RKO (cell line): ENCODE data around the gene NTF3.

ENCODE experiments used
- DNase-seq: peaks from one replicate; pipeline ENCODE4 v3.0.0-alpha.2; 2016; ENCODE audit warnings: low spot score

Gene NTF3

DNA sequence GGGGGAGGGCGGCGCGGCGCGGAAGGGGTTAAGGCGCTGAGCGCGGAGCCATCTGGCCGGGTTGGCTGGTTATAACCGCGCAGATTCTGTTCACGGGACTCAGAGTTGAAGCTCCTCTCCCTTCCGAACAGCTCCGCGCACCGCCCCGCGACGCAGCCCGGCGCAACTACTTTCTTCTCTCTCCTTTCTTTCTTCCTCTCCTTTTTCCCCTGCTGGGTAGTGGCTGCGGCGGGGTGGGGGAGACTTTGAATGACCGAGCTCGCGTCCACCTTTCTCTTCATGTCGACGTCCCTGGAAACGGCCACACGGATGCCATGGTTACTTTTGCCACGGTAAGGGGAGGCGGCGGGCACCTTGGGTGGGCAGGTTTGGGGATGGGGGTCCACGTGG lies at the start of gene NTF3:
TSS of gene NTF3 (plus strand) at position 98 of the 390 bp plus-strand sequence. CDS start at position 315, 217 bp downstream.
- DNase-seq, result no peak

GRCh38 chr12:5384015-5384414 lies 47.9 kb upstream of the NTF3 start:
- DNase-seq, result no peak

DNA sequence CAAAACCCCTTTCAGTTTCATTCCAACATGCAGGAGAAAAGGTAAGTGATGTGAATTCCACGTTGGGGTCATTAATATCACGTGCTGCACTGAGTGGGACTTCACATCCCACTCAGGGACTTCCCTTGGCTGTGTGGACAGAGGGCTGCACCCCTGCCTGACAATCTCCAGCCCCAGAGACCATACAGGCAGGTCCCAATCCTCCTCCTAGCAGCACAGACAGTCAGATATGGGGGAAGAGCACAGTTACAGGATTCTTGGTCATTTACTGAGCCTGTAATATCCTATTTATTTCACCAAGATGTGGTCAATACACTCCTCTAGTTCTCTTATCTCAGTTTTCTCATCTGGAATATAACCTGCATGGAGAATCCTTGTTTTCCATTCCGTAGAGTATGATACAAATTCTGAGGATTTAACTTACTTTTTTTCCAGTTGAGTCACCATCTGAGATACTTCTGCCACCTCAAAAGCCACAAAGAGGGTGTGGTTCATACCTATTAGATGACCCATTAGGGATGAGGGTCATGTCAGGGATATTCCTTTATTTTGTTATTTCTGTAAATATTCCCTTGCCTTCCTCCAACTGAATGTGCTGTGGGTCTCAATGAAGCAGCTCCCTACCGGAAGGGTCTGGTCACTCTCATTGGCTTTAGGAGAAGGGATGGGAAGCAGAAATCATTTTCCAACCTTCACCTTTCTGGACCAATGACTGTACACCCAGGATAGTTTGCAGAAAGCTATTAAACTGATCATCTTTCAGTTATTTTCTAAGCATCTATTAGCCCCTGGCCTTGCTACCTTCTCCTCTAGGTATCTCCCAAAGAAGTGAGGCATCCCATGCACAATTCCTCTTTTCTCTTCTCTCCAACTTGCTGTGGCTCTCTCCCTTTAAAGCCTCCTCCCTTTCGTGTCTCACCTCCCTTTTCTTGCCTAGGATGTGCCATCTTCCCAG lies 43.0 kb upstream of the NTF3 start:
- DNase-seq, result no peak

DNA sequence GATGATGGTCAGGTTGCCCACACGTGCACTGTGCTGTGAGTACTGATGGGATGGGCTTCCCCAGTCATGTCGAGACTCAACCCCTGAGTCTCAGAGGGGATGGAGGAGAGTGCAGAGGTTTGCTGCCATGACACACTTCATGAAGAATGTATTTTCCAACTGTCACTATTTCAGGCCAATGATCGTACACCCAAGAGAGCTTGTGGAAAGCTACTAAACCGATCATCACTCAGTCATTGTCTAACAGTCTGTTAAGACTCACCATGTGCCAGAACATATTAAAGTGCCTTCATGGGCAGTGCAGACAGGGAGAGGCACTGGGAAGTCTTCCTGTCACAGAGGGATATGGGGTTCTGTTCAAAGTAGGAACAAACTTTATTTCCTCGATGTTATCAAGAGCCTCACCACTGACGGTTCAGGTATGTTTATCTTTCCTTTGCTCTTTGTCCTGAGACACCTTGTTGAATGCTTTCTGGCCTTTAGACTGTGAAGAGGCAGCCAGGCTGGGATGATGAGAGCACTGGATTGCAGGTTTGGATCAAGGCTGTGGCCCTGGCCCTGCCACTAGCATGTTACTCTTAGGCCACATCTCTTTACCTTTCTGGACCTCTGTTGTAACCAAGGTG lies 41.6 kb upstream of the NTF3 start:
- no peak for DNase-seq

- DNase-seq, result no peak
Observed at GRCh38 chr12:5391653-5392052, 40.3 kb upstream of the NTF3 start.

DNA sequence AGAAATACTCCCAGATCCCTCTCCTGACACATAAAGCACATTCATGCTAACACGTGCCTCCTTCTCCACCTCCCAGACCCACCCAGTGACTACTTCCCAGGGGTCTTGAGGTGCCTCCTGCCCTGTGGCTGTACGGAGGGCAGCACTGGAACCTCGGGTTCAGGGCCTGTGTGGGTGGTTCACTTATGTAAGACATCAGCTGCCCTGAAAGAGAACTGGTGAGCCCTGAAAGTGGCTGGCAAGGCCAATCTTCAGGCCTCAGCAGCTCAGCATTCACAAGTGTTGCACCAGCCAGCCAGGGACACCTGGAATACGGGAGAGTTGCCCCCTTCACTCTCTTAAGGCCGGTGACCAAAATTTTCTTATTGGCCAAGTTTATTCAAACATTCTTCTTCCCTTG lies 38.9 kb upstream of the NTF3 start:
- DNase-seq, result no peak

DNA sequence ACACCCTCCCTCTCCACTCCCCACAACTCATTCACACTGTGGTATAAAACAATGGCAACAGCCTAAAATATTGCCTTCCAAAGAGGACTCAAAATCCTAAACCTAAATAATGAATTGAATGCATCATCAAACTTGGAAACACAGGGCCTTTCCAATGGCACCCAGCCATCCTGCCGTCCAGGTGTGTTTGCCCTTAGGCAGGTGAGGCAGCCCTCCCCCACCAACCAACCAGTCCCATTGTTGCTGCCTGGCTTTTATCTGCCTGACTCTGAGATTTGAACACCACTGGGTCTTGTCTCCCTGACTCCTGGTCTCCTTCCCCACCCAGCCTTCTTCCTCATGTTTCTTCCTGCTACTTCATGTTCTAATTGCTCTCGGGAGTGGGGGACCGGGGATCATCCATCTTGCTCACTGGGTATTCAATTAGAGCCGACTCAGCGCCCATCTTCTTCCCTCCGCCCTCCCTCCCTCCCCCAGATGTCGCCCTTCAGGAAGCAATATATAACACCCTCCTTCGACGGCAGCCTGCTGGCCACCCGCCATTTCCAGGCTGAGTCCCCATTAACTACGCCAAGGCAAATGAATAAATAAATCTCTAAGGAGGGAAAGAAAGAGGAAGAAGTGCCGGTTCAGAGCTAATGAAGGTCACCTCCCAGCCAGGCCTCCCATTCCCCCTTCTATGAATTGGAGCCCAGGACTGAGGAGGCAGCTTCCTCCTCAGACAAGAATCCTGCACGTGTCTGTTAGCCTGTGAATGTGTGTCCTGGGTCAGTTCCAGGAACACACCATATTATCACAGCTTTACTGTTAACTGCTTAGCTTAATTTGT lies 36.3 kb upstream of the NTF3 start:
- no peak for DNase-seq

DNA sequence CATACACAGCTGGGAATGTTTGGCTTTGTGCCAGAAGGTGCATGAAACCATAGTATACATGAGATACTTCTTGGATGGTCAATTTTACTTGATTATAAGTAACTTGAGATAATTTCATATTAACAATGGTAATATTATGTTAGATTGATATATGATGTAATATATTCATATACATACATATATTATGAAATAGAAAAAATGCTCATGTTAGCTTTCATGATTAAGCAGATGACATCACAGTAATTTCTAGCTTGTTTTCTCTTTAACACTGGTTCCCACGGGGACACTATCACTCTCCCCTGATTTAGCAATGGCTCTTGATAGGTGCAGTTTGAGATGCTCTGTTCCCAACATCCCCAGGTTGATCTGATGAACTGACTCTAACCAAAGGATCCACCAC lies 35.4 kb upstream of the NTF3 start:
- no peak for DNase-seq

DNA sequence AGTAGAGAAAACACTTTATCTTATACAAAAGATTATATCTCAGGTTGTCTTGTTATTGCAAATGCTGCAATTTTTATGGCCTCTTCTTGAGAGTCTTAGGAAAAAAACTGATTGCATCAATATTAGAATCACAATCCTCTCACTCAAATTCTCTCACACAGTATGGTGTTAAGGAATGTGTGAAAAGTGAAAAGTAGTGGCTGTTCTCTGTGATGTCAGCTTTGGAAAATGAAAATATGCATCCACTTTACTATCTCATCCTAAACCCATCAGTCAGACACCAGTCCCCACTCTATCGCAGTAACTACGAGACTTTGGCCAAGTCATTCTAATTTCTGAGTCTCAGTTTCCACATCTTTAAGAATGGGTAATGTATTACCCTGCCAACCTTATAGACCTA lies 32.6 kb upstream of the NTF3 start:
- DNase-seq, result no peak

DNA sequence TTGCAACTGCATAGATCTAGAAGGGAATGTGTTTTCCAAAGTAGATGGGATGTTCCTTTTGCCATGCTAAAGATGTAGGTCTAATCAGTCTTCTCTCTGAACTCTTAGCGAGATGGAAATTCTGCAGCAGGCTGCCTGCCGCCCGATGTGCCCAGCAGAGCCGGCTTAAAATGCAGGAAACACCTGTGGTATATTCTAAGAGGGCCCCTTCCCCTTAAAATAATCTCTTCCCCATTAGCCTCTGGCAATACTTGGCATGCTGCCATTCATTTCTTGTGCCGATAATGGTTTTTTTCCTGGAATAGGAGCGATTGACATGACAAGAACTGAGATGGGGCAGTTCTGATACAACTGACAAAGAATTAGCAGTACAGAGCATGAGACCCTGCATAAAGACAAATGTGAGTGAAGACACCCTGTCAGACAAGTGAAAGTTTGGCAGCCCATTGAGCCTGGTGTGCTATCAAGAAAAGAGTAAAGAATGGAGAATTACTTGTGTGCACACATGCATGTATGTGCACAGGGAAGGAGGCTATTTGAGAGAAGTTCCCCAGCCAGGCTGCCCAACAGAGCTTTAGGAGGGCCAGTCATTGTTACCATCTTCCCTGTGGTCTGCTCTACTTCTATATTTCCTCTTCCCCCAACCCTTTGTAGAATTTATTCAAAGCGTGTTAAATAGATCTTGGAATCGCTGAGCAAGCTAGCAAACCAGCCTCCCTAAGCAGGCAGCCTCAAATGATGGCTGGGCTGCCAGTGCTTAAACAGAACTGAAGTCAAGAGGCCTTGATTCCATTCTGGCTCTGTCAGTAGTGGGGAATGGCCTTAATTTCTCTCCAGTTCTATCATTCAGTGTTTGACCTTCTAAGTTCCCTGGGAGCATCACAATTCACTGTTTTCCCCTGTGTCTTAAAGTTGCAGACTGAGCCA lies 29.6 kb upstream of the NTF3 start:
- DNase-seq, result no peak

- no peak for DNase-seq
Observed at GRCh38 chr12:5403411-5403810, 28.5 kb upstream of the NTF3 start.

DNA sequence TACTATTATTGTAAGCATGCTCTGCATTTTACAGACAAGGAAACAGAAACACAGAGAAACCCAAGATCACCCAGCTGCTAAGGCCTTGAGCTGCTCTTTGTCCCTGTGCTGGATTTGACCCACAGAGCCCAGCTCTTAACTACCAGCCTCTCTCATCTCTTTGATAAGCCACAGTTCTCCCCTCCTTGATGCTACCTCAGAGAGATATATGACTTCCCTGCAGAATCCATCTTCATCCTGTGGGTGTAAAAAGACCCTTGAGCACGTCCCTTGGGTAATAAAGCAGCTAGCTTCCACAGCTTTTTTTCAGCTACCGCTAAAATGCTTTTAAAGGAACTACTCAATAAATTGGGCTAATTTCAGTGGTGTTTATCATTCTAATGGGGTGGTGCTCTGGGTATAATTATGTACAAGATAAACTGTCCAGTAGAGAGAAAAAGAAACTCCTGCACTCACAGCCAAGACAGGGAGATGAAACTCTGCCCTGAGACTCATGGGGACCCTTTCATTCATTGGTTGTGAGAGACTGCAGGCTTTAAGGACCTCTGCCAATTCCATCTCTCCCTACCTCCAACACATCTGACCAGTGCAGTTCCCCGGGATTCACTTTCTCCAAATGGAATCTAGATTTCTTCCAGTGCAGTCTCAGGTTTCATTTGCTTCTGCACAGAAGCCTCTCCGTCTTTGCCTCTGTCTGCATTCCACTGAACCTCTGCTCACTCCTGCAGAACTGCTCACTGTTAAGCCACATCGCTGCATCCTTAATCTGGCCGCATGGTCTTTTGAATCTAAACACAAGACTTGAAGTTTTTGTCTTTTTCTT lies 24.7 kb upstream of the NTF3 start:
- no peak for DNase-seq

DNA sequence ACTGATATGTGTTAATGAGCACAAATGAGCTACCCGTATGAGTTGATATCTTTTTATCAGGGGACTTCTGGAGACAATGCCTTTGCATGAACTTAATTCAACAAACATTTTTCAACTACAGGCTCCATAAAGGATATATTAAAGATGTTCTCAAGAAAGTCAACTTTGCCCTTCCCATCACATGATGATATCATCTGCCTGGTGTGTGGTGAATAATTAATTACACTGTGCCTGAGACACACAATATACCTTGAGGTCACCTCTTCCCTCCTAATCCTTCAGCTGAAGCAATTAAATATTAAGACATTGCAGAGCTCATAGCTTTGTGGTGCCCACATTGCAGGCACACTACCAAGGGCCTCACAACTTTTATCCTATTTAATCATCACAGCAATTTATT lies 22.3 kb upstream of the NTF3 start:
- DNase-seq, result no peak

- DNase-seq, result no peak
Observed at GRCh38 chr12:5416571-5416970, 15.3 kb upstream of the NTF3 start.

DNA sequence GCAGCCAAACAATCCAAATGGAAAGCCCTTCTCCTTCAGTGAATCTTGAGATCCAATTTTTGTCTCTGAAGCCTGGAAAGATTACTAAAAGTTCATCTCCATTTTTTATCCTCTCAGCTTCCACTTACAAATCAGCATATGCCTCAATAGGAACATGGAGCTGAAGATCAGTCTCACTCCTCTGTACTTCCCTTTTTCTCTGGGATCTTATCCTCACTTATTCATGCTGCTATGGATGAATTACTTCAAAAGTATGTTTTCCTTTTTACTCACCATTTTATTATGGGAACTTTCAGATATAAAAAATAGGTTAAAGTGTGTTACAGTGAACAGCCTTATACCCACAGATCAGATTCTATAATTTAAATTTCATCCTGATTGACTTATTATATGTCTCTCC lies 14.4 kb upstream of the NTF3 start:
- DNase-seq, result no peak

DNA sequence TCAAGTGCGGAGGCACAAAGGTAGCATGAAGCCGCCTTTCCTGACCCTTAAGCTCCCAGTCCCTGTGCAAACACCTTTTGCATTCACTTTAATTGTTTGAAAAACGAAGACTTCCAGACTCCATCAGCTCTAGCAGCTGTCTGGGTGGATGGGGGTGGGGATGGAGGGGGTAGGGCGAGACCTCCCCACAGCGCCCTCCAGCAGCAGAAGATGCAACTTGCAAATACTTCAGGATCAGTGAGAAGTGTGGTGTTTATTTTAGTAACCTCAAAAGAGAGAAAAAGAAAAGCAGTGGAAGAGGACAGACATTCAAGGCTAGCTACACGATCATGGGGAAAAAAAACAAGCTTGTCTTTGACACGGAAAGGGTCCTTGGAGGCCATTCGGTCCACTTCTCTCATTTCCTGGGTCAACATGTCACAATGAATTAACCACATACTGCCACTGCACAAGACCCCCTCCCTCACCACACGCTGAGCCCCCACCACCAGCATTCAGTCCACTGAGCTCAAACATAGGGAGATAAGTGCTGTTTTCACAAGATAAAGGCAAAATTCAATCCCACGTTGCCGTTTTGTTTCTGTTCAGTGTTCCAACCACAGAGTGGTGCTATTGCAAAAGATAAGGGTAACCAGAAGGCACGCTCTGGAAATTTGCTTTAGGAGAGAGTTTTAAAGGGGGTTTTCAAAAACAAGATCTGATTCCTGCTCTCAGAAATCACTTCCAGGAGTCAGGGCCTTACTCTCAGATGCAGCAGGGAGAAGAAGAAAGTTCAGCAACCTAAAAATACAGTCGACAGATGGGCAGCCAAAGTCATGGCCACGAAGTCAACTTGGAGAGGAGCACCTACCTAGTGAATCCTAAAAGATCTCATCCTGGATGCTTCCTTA lies 3.3 kb upstream of the NTF3 start:
- peak; percentile 8 for DNase-seq

- DNase-seq, result no peak
Observed at GRCh38 chr12:5429741-5430557, 2.0 kb upstream of the NTF3 start.
